Fibroblast of gingiva (primary cell): Measurements from ENCODE around the gene MGAT4D.
"Not testable (repeated sequence)": the region's sequence is repeated elsewhere in the genome, so short reads cannot be mapped to it uniquely, and the experiment has no call there.

ENCODE experiments used
- DNase-seq: peaks from one replicate; pipeline ENCODE4 v3.0.0-alpha.2; 2011; ENCODE audit warnings: low read depth

MGAT4D gene

DNA sequence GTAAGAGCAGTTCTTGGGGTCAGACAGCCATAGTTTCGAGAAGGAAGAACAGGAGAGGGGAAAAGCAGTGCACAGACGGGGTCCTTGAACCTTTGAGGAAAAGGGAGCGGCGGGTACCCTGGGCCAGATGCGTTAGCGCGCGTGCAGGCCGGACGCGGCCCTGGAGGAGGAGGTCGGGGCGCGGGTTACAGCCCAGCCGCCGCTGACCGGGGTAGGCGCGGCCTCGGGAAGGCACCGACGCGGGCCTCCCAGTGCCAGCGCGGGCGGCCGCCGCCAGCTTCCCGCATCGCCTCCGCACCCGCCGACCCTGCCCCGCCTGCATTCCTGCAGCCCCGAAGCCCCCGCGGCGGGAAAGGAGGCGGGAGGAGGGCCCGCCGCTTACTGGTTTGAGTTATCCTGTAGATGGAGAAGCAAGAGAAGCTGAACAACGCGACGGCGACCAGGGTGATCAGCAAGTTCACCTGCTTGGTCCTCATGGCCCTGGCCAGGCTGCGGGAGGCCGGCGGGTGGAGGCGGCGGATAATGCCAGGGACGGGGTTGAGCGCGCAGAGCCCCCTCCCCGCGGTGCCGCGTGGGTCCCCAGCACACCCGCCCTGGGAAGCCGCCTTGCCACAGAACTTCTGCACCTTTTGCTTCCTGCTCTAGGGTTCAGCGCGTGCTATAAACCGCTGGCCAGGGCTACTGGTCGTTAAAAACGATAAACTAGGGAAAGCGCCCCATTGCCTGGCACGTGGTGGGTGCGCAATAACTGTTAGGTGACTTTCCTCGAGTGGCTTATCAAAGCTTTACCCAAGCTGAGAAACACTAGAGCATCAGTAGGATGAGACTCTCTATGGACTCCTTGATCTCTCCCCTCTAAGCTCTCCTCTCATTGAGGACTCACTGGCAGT, at the start of gene MGAT4D:
TSS of gene MGAT4D (minus strand) at position 547 of the 890 bp plus-strand sequence. CDS start at position 476, 71 bp downstream.
- no peak for DNase-seq

GRCh38 chr4:140533951-140534480, 35.9 kb upstream of the MGAT4D start:
- DNase-seq = no peak

DNA sequence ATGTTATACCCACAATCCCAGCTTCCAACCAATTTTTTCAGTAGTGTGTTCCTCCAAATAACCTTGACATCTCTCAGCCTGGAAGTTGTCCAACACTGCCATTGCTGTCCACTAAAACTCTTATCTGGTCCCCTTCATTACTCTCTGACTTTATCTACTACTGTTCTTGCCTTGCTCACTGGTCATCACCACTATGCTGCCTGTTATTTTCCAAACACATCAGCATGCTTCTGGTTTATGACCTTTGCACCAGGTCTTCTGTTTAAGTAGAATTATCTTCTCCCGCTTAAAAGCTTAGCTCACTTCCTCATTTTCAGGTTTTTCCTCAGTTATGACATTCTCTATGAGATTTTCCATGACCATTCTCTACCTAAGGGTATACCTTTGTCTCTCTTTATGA, 31.3 kb upstream of the MGAT4D start:
- no peak for DNase-seq

DNA sequence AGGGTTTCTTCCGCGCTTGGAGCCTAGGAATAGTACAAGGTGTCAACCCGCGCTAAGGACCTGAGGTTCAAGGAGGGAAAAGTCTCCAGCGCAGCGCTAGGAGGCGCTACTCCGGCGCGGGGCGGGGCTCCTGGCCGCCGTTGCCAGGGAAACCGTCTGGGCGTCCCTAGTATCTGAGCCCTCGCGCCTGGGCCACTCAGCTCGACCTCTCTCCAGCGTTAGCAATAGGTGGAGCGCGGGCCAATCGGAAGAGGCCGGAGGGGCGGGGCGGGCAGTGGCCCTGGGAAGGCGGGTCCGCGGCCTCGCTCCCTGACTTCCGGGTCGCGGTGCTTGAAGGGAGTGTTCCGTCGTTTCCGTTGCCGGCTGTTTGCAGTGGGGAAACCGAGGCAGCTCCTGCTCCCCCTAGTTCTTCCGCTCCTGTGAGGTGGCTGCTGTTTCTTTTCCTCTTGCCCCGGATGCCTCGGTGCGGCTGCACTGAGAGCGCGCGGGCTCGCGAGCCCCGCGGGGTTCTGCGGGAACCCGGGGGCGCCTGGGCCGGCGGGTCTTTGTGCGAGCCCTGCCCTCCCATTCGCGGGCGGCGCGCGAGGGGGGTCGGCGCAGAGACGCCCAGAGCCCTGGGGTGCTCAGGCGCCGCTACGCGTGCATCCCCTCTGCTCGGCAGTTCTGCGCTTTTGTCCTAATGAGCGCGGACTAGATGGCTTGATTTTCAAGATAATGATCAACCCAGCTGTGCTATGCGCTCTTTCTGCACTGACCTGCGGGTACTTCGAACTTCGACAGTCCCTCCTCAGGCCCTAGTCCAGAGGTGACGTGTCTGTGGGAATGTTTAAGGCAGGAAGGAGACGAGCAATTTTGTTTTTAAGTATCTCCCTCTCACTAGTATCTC, 26.0 kb upstream of the MGAT4D start, which contains the start of gene ELMOD2:
TSS of gene ELMOD2 (plus strand) at position 312 of the 886 bp plus-strand sequence. CDS start 1,261 bp downstream, outside the sequence.
- DNase-seq = peak; percentile 97

DNA sequence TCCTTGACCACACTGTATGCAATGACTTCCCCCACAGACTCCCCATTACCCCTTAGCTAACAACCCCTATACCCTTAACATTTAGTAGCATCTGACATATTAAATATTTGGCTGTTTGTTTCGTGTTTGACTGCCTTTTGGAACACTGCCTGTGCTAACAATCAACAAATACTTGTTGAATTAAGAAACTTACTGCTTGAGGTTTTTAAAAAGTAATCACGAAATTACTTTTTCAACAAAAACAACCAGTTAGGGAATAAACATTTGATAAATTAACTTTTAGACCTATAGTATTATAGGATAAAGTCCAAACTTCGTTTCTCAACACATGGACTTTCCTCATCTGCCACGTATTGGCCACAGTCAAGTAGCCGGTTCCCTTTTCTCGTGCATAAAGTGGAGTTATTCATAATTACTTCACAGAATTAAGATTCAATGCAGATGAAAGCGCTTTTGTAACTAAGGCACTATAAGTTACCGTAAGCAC, 25.3 kb upstream of the MGAT4D start:
- DNase-seq = no peak

- no peak for DNase-seq
Observed at GRCh38 chr4:140515423-140515822, 17.3 kb upstream of the MGAT4D start.

- DNase-seq = not testable (repeated sequence)
Observed at GRCh38 chr4:140513765-140514164, 15.7 kb upstream of the MGAT4D start.

DNA sequence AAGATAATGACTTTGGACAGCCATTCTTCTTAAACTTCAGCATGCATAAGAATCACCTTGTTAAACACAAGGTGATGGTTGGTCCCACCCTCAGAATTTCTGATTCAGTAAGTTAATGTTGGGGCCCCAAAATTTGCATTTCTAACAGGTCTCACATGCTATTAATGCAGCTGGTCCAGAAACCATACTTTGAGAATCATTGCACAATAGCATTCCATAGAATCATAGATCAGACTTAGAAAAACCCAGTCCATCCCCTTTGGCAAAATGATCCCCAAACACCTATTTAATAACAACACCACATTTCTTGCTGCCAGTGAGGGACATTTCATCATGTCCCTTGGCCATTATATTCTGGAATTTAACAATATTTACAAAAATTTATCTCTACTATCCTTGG, 6.2 kb upstream of the MGAT4D start:
- no peak for DNase-seq

DNA sequence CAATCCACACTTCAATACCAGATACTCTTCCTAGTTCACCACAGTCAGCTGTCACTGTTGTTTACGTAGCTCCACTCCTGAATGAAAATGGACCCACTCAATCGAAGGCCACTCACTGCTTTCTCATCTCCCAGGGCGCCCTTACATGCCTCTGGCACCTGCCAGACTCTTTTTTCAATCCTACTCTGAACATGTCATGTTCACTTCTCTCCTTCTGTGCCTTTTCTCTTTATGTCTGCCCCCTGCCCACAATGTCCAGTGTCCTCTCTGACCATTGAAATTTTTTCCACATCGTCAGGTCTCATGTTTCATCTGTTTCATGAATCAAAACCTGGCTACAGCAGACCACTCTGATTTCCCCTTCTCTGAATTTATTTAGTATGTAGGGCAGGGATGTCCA, 1.3 kb upstream of the MGAT4D start:
- DNase-seq = no peak

DNA sequence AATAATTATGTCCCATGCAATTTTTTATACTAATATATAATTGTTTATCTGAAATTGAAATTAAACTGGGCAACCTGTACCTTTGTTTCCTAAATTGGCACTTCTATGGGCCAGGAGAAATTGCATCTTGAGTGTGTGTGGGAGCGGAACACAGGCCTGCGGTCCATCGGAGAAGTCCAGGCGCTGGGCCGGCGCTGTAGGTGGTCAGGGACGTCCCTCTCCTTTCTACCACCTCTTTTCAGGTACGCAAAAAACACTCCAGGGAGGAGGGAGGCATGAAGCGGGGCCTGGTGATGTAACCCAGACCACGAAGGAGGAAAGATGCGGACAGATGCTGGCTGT, 717 bp downstream of the MGAT4D start:
- DNase-seq = no peak

DNA sequence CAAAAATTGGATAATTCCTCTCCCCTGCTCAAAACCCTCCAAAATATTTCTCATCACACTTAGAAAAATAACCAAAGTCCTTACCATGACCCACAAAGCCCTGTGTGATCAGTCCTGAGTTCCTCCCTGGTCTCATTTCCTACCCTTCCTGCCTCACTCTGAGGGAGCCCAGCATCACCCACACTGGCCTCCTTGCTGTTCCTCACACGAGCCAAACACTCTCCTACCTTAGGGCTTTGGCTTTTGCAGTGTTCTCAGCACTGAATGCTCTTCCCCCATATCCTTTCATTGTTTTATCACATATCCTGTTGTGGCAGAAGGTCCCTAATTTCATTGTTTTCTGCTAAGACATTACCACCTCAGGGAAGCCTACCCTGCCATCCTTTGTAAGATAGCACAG, 12.2 kb downstream of the MGAT4D start:
- DNase-seq = no peak

GRCh38 chr4:140483445-140483844, 14.6 kb downstream of the MGAT4D start:
- DNase-seq = no peak

DNA sequence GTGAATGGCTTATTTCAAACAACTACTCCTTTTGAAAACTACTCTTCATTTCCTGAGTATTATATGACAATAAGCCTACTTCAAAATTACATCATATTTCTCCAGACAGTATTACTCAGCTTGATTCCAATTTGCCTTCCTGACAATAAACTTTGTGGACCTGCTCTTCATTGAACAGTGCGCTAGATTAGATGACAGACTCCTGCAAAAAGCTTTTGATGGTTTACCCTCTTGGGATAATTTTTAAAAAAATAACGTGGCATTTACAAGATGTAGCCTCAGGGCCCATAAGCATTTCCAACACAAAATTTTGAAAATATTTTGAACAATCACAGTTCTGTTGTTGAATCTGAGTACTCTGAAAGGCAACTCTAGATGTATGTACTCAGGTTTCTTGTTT, 25.9 kb downstream of the MGAT4D start:
- no peak for DNase-seq

- DNase-seq = no peak
Observed at GRCh38 chr4:140469791-140470733, 28.0 kb downstream of the MGAT4D start.

- DNase-seq = no peak
Observed at GRCh38 chr4:140466146-140466545, 31.9 kb downstream of the MGAT4D start.

DNA sequence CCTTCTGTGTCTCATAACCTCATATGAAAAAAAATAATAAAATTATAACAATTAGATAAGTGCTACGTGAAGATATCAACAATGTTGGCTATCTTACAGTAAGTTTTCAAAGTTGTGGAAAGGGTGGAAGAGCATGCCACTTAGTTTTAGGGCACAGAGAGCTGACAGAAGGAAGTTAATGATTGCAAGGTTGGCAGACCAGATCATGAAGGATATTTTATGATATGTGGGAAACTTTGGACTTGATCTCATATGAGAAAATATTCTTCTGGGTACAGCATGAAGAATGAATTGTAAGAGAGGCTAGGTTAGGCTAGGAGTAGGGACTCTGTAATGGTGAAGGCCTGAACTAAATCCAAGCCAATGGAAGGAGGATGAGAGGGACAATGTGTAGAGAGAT, 34.5 kb downstream of the MGAT4D start:
- DNase-seq = no peak

GRCh38 chr4:140463182-140463581, 34.9 kb downstream of the MGAT4D start:
- DNase-seq = no peak

GRCh38 chr4:140450352-140450751, 47.7 kb downstream of the MGAT4D start:
- DNase-seq = no peak

DNA sequence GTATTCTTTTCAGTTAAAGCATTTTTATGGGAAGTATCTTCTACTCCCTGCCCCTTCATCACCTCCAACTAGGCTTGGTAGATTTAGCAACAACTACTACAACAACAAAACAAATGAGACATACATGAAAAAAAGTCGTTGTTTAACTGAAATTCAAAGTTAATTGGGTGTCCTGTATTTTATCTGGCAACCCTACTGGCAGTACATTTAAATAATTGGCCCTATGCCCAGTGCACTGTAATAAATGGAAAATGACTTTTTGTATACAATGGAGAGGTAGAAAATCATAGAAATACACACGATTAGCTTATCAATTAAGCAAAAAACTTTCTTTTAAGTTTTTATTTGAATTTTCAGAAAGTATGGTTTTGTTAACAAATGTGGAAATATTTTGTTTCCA, 49.3 kb downstream of the MGAT4D start:
- DNase-seq = no peak

DNA sequence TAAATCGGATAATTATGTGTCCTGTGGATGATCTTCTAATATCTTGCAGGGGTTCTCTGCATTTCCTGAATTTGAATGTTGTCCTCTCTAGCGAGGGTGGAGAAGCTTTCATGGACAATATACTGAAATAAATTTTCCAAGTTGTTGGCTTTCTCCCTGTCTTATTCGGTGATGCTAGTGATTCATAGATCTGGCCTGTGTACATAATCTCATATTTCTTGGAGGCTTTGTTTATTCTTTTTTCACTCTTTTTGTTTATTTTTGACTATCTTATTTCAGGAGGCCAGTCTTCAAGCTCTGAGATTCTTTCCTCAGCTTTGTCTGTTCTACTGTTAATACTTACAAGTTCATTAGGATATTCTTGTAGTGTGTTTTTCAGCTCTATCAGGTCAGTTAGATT, 49.9 kb downstream of the MGAT4D start:
- peak; percentile 8 for DNase-seq

GRCh38 chr4:140444347-140444746, 53.7 kb downstream of the MGAT4D start:
- not testable (repeated sequence) for DNase-seq
